Astrocyte (in vitro differentiated cells and primary cell): ENCODE measurements around the gene DAGLA. TPM values are rescaled to one million over a fixed set of nuclear protein-coding genes. Genes with fewer than 3 reads are reported as not detected.
A peak's percentile ranks its signal among the peaks of the same experiment; 100 is the strongest.

ENCODE experiments used
- DNase-seq: peaks from one replicate; pipeline ENCODE4 v3.0.0-alpha.2; 2010; ENCODE audit warnings: low read depth
- FAIRE-seq: peaks from 2 replicates; lab custom pipeline; 2011; peaks lifted over from hg19 to GRCh38; lab: Jason Lieb, UNC
- H2AFZ ChIP-seq: 2 replicates; pipeline ENCODE4 v1.6.0; 2012; ENCODE audit warnings: low read depth, low read length, inconsistent platforms
- H3K27ac ChIP-seq: 2 replicates; pipeline ENCODE4 v1.5.1; 2011; ENCODE audit warnings: low read depth, low read length, inconsistent platforms
- H3K27me3 ChIP-seq: 2 replicates; pipeline ENCODE4 v1.6.0; 2011; ENCODE audit warnings: low read length, inconsistent platforms; ENCODE audit not compliant: insufficient read depth
- H3K36me3 ChIP-seq: 2 replicates; pipeline ENCODE4 v1.5.1; 2011; ENCODE audit warnings: low read length, inconsistent platforms; ENCODE audit not compliant: insufficient read depth
- H3K4me1 ChIP-seq: 2 replicates; pipeline ENCODE4 v1.5.1; 2011; ENCODE audit warnings: low read length, inconsistent platforms; ENCODE audit not compliant: insufficient read depth
- H3K4me2 ChIP-seq: 2 replicates; pipeline ENCODE4 v1.6.0; 2012; ENCODE audit warnings: low read length, inconsistent platforms
- H3K4me3 ChIP-seq: 2 replicates; pipeline ENCODE4 v1.5.1; 2011; ENCODE audit warnings: low read depth, mild to moderate bottlenecking, low read length, inconsistent platforms; ENCODE audit not compliant: insufficient read depth
- H3K79me2 ChIP-seq: 2 replicates; pipeline ENCODE4 v1.6.0; 2012; ENCODE audit warnings: mild to moderate bottlenecking, low read length, inconsistent platforms; ENCODE audit not compliant: insufficient read depth
- H3K9ac ChIP-seq: 2 replicates; pipeline ENCODE4 v1.6.0; 2012; ENCODE audit warnings: mild to moderate bottlenecking, low read length, inconsistent platforms
- H3K9me3 ChIP-seq: 2 replicates; pipeline ENCODE4 v1.5.1; 2012; ENCODE audit warnings: low read depth, mild to moderate bottlenecking, low read length, inconsistent platforms; ENCODE audit not compliant: insufficient read depth
- H4K20me1 ChIP-seq: 2 replicates; pipeline ENCODE4 v1.6.0; 2012; ENCODE audit warnings: low read length, inconsistent platforms; ENCODE audit not compliant: insufficient read depth
- H3K27ac Mint-ChIP-seq: one replicate; pipeline ENCODE4 v1.8.0; 2021; ENCODE audit warnings: mild to moderate bottlenecking, mixed read lengths; ENCODE audit not compliant: unreplicated experiment
- H3K27me3 Mint-ChIP-seq: one replicate; pipeline ENCODE4 v1.8.0; 2021; ENCODE audit warnings: low read depth, mixed read lengths; ENCODE audit not compliant: unreplicated experiment
- H3K36me3 Mint-ChIP-seq: one replicate; pipeline ENCODE4 v1.8.0; 2021; ENCODE audit warnings: low read depth, mixed read lengths; ENCODE audit not compliant: unreplicated experiment
- H3K4me1 Mint-ChIP-seq: one replicate; pipeline ENCODE4 v1.8.0; 2021; ENCODE audit warnings: low read depth, mixed read lengths; ENCODE audit not compliant: unreplicated experiment
- H3K4me3 Mint-ChIP-seq: one replicate; pipeline ENCODE4 v1.8.0; 2021; ENCODE audit warnings: mild to moderate bottlenecking, moderate library complexity, mixed read lengths; ENCODE audit not compliant: unreplicated experiment
- H3K9me3 Mint-ChIP-seq: one replicate; pipeline ENCODE4 v1.8.0; 2021; ENCODE audit warnings: mild to moderate bottlenecking, mixed read lengths; ENCODE audit not compliant: unreplicated experiment
- CTCF ChIP-seq: IDR thresholded peaks from 2 replicates; pipeline ENCODE4 v1.5.1; 2011; ENCODE audit warnings: low read depth, mild to moderate bottlenecking, inconsistent platforms, low read length, moderate library complexity; ENCODE audit not compliant: insufficient read depth
- EZH2 ChIP-seq: IDR thresholded peaks from 2 replicates; pipeline ENCODE4 v1.6.1; 2012; ENCODE audit warnings: mild to moderate bottlenecking, low read length, inconsistent platforms; ENCODE audit not compliant: insufficient read depth
- total RNA-seq: library from RNA; stranded (reverse); gene quantifications from 2 replicates; pipeline ENCODE4 v1.2.1, GENCODE V29; 2021

Gene DAGLA
- total RNA-seq, 1 donor from 2014 or later = 5.5 TPM

- peaks cover 3% of the 10 kb centered on the region for H3K36me3 Mint-ChIP-seq
Observed at GRCh38 chr11:61685617-61685967, 5.4 kb downstream of the DAGLA start.

GRCh38 chr11:61686066-61686465 lies 5.9 kb downstream of the DAGLA start:
- FAIRE-seq (no peak), DNase-seq (no peak)
- Histone ChIP-seq H3K27ac (no peak overlapping the region), H3K4me1 (peaks cover 43% of the 10 kb centered on the region), H3K79me2 (peaks cover 13% of the 10 kb centered on the region), H3K4me2 (no peak overlapping the region), H3K27me3 (no peaks in the 10 kb centered on the region), H2AFZ (no peak overlapping the region), H4K20me1 (peaks cover 43% of the 10 kb centered on the region), H3K4me3 (no peak overlapping the region), H3K9ac (no peak overlapping the region), H3K36me3 (no peaks in the 10 kb centered on the region), H3K9me3 (no peaks in the 10 kb centered on the region)
- Mint-ChIP-seq H3K4me3 (no peak overlapping the region), H3K36me3 (peaks cover 3% of the 10 kb centered on the region), H3K4me1 (peaks cover 18% of the 10 kb centered on the region), H3K27me3 (peaks cover 7% of the 10 kb centered on the region), H3K9me3 (peaks cover 2% of the 10 kb centered on the region), H3K27ac (peak overlapping the region; percentile 51)
- TF ChIP-seq EZH2 (no peak), CTCF (no peak)

More at GRCh38 chr11:61685617-61685967, 5.4 kb downstream of the DAGLA start:
- Mint-ChIP-seq H3K4me3 (no peak overlapping the region), H3K4me1 (peaks cover 22% of the 10 kb centered on the region), H3K27me3 (peaks cover 4% of the 10 kb centered on the region), H3K27ac (peak overlapping the region; percentile 51), H3K9me3 (peaks cover 2% of the 10 kb centered on the region)
- no peak overlapping the region for H2AFZ ChIP-seq
- no peaks in the 10 kb centered on the region for H3K36me3 ChIP-seq
- FAIRE-seq = no peak
- no peak overlapping the region for H3K27ac ChIP-seq
- peak overlapping the region; percentile 81 for H3K4me2 ChIP-seq
- peaks cover 18% of the 10 kb centered on the region for H3K79me2 ChIP-seq
- no peaks in the 10 kb centered on the region for H3K27me3 ChIP-seq
- H3K4me3 ChIP-seq = no peak overlapping the region
- TF ChIP-seq CTCF (no peak), EZH2 (no peak)
- H4K20me1 ChIP-seq = peaks cover 39% of the 10 kb centered on the region
- H3K4me1 ChIP-seq = peaks cover 43% of the 10 kb centered on the region
- no peak overlapping the region for H3K9ac ChIP-seq
- DNase-seq = no peak
- H3K9me3 ChIP-seq = no peaks in the 10 kb centered on the region

- peaks cover 11% of the 10 kb centered on the region for H3K79me2 ChIP-seq
- H3K4me1 Mint-ChIP-seq = peaks cover 18% of the 10 kb centered on the region
- no peaks in the 10 kb centered on the region for H3K9me3 ChIP-seq
- H3K27me3 Mint-ChIP-seq = peaks cover 7% of the 10 kb centered on the region
- no peaks in the 10 kb centered on the region for H3K36me3 ChIP-seq
- TF ChIP-seq EZH2 (no peak), CTCF (no peak)
- FAIRE-seq (no peak), DNase-seq (no peak)
- no peak overlapping the region for H3K4me3 ChIP-seq
- no peak overlapping the region for H3K27ac Mint-ChIP-seq
- H2AFZ ChIP-seq = no peak overlapping the region
- peaks cover 3% of the 10 kb centered on the region for H3K36me3 Mint-ChIP-seq
- H3K9me3 Mint-ChIP-seq = peaks cover 2% of the 10 kb centered on the region
- H3K9ac ChIP-seq = no peak overlapping the region
- no peak overlapping the region for H3K27ac ChIP-seq
- H3K27me3 ChIP-seq = no peaks in the 10 kb centered on the region
- no peak overlapping the region for H3K4me3 Mint-ChIP-seq
- no peak overlapping the region for H3K4me2 ChIP-seq
- peaks cover 43% of the 10 kb centered on the region for H3K4me1 ChIP-seq
- H4K20me1 ChIP-seq = peaks cover 46% of the 10 kb centered on the region
Observed at GRCh38 chr11:61686469-61686868, 6.3 kb downstream of the DAGLA start.
